Right lobe of liver (tissue), 4 donors: ENCODE results near the gene DPP10.

Experiments
- POLR2A ChIP-seq: fragments of 450-650 bp; IDR thresholded peaks from one replicate; pipeline ENCODE4 v1.6.1; 2017; ENCODE audit warnings: antibody characterized with exemption, mild to moderate bottlenecking
- TF ChIP-seq, protein P1 (sequence below), 4 donors: fragments of 200-600 bp in 3 of 4; fragments of 450-650 bp in 1 of 4; IDR thresholded peaks; one replicate each; pipeline versions ENCODE4 v1.5.1 to v1.8.0; 2016 to 2022; ENCODE audit warnings: antibody characterized with exemption in 4 of 4, mild to moderate bottlenecking in 2 of 4
- donor health status: DM: no; HTN: no; CAD: no.
- donor health status: DM: no; HTN: no; CAD: no.
- donor health status: DM: no; HTN: yes; CAD: no.

DNA sequence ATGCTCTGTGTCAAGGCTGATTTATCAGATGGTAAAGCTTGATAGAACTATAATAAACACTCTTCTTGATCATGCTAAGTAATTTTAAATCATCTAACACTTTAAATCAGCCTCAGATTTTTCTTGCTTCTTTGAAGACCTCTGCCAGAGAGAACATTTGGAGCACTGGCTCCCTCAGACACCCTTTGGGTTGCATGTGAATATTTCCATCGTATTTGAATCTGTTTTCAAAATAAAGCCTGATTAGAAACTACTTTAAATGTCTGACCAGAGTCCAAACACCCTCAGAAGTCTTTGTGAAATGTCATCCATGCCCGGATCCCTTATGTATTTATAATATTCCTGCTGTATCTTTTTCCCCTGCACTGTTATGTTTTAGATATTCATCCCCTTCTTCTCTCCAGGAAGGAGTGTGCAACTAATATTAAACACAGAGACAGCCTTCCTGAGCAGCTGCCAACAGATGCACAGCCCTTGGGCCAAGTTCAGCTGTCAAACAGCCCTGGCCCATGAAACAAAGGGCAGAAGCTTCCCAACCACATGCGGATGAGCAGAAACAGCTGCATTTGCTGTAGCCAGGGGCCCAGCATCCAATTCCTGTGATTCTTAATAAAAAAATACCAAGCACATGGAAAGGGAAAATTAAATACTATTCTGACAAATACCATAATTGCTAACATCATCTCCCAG lies 46.5 kb downstream of the DPP10 start:
- no peak for TF ChIP-seq POLR2A
- TF ChIP-seq, protein P1, sequence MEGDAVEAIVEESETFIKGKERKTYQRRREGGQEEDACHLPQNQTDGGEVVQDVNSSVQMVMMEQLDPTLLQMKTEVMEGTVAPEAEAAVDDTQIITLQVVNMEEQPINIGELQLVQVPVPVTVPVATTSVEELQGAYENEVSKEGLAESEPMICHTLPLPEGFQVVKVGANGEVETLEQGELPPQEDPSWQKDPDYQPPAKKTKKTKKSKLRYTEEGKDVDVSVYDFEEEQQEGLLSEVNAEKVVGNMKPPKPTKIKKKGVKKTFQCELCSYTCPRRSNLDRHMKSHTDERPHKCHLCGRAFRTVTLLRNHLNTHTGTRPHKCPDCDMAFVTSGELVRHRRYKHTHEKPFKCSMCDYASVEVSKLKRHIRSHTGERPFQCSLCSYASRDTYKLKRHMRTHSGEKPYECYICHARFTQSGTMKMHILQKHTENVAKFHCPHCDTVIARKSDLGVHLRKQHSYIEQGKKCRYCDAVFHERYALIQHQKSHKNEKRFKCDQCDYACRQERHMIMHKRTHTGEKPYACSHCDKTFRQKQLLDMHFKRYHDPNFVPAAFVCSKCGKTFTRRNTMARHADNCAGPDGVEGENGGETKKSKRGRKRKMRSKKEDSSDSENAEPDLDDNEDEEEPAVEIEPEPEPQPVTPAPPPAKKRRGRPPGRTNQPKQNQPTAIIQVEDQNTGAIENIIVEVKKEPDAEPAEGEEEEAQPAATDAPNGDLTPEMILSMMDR (IDR thresholded peaks at IDR 0.05): no peak
